Activated CD4-positive, CD25-positive, alpha-beta regulatory T cell (primary cell): ENCODE measurements around the gene TPM2.
A peak's percentile ranks its signal among the peaks of the same experiment; 100 is the strongest.

Experiments used
- DNase-seq, 4 experiments: peaks; one replicate each; lab custom pipeline; 2025; lab: John Stamatoyannopoulos, UW

The TPM2 gene

DNA sequence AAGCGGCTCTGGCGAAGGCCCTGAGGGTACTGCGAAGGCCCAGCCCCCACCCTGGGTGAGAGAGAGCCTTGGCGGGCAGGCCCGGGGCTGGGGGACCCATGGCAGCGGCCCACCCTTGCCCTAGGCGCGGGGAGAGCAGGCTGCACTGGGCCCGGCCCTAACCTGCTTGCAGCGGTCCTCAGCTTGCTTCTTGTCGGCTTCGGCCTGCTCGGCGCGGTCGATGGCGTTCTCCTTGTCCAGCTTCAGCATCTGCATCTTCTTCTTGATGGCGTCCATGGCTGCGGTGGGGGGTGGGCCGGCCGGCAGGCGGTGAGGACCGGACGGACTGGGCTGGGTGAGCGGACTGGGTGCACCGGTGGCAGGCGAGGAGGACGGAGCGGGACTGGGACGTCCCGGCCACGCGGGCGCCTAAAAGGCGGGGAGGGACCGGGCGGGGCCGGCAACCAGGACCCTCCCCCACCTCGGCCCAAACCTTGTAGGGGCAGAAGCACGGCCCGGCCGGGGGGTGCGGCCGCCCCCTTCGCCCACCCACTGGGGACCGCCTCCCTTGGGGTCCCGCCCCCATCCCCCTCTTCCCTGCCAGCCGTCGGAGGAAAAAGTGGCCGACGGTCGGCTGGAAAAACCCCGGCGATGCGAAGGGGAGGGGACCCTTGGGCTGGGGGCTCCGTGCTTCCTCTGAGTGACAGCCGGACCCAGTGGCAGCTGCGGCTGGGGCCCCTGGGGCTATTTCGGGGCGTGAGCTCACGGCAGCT is at the start of gene TPM2:
Gene TPM2, minus strand, starts transcription at position 384 of the 752 bp plus-strand sequence. Its CDS starts 108 bp downstream, at position 276.
- no peak for DNase-seq

DNA sequence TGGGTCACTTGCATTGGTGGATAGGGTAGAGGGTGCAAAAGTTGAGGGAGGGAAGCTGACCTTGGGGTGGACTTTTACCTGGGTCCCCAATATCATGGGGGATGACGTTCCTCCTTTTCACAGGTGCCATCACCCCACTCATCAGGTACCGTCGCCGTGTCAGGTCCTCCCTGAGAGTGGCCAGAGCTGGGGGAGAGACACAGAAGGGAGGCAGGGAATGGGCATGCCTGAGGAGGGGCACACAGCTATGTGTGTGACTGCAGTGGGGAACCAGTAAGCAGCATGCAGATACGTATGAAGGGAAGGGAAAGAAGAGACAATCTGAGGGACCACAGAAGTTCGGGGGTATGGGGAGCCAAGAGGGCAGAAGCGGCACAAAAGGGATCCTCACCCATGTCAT is 49.2 kb upstream of the TPM2 start:
- DNase-seq: no peak

DNA sequence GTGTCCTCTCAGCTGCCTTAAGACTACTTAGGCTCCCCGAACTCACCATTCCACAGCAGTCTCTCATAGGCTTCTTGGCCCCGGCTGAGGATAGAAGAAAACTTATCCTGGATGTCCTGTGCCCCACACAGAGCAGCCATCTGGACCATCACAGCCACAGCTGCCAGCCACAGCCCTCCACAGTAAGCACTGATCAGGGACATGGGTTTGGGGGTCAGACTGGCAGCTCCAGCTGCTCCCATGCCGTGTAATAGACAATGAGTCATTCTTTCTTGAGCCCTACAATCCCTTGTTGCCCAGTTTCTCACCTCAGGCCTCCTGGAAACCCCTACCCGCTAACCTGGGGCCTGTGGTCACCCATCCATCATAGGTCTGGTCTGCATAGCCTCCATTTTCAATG is 48.5 kb upstream of the TPM2 start:
- DNase-seq: no peak

DNA sequence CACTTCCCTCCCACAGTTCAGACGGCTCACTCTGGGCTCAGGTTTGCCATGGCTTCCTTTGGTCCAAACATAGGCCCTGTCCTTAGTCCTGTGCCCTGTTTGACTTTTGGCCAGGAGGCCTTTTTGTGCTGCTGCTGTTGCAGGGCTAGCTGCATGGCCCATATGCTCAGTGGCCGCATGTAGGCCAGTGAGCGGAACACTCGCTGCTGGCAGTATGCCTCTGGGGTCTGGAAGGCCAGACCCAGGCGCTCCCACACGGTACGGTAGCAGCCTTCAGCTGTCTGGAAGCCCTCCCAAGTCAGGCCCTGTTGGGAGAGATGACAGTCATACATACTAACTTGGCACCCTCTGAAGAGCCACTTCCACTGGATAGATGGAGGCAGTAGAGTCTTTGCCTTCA is 47.4 kb upstream of the TPM2 start:
- no peak for DNase-seq

DNA sequence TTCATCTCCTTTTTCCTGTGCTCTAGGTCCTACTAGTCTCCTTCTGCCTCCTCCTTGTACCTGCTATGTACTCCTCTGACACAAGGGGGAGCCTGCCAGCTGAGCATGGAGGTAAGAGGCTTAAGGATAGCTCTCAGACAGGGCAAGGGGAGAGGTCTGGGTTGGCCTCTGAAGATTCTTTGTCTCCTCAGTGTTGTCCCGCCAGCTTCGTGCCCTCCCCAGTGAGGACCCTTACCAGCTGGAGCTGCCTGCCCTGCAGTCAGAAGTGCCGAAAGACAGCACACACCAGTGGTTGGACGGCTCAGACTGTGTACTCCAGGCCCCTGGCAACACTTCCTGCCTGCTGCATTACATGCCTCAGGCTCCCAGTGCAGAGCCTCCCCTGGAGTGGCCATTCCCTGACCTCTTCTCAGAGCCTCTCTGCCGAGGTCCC is 46.5 kb upstream of the TPM2 start:
- DNase-seq: peak in 3 of 4 experiments; percentile 29 to 42 (median 30)

DNA sequence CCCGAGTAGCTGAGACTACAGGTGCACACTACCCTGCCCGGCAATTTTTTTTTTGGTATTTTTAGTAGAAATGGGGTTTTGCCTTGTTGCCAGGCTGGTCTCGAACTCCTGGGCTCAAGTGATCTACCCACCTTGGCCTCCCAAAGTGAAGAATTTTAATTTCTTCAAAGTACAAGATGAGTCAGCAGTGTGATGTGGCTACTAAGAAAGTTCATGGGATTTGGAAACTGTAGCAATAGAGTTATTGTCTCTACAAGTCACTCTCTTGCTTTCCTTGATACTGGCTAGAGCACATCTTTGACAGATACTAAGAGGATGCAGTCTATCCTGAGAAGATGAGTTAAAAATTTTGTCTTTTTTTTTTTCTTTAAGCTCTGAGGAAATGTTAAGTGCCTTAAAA is 44.4 kb upstream of the TPM2 start:
- no peak for DNase-seq

DNA sequence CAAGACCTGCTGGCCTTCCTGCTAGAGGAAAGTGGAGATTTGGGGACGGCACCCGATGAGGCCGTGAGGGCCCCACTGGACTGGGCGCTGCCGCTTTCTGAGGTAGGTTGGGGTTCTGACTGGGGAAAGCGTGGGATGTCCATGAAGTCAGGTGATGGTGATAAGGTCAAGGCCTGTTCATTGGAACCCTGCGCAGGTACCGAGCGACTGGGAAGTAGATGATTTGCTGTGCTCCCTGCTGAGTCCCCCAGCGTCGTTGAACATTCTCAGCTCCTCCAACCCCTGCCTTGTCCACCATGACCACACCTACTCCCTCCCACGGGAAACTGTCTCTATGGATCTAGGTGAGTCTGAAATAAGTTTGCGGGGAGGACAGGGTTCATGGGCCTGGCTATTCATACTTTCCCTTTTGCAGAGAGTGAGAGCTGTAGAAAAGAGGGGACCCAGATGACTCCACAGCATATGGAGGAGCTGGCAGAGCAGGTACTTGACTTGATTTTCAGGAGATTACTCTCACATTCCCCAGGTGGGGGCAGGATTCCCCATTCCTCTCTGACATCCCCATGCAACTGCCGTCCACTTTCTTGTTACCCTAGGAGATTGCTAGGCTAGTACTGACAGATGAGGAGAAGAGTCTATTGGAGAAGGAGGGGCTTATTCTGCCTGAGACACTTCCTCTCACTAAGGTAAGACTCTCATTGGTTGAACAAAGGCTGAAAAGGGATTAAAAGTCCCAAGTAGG is 43.2 kb upstream of the TPM2 start:
- DNase-seq: no peak

DNA sequence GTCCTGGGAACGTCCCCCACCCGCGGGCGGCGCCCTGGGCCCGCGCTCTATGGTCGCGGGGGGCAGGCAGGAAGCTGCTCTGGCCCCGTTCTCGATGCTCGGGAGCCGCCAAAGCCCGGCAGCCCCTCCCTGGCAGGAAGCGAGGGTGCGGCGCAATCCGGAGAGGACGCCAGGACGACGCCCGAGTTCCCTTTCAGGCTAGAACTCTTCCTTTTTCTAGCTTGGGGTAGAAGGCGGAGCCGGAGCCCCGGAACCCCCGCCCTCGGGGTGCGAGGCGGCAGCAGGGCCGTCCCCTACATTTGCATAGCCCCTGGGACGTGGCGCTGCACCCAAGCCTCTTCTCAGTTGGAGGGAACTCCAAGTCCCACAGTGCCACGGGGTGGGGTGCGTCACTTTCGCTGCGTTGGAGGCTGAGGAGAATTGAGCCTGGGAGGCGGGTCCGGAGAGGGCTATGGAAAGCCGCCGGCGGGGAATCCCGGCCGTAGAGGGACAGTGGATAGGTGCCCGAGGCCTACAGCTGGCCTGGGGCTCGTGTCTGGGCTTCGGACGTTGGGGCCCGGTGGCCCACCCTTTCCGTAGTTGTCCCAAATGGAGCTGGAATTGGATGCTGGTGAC is 42.6 kb upstream of the TPM2 start, which contains the start of the genes CREB3 and TLN1:
Gene CREB3, plus strand, starts transcription at position 482 of the 615 bp plus-strand sequence. Its CDS starts 107 bp downstream, at position 589.
Gene TLN1, minus strand, starts transcription at position 11 of the 615 bp plus-strand sequence. CDS start 6,501 bp downstream, outside the sequence.
- DNase-seq: peak; percentile 88 to 96 (median 94)

DNA sequence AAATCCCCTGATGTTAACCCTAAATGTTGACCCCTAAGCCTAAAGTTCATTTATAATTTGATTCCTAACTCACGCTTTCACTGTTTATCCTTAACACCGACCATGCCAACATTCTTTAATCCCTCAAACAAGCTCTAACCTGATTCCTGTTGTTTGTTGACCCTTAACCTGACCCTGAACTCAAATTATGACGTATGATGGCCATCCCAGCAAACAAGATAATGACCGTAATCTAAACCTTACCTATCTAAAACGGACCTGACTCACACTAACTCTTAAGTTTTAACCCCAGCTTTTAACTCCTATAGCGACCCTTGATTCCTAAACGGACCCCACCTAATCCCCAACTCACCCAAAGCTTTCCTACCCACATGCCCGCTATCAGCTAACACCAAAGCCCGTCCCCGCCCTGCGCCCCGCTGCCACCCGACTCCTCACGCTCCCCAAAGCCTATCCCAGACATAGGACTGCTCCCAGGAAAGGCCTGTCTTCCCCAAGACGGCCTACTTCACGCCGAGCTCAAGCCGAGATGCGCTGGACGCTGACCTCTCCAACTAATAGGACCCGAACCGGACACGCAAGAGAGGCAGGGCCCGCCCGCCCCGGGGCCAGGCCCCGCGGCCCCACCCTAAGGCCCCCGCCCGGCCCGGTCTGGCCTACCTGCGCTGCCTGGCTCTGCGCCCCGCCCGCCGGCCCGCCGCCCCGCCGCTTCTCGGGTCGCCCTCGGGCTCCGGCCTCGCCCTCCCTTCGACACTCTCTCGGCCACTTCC is 41.9 kb upstream of the TPM2 start:
- DNase-seq: peak in 1 of 4 experiments; percentile 46

DNA sequence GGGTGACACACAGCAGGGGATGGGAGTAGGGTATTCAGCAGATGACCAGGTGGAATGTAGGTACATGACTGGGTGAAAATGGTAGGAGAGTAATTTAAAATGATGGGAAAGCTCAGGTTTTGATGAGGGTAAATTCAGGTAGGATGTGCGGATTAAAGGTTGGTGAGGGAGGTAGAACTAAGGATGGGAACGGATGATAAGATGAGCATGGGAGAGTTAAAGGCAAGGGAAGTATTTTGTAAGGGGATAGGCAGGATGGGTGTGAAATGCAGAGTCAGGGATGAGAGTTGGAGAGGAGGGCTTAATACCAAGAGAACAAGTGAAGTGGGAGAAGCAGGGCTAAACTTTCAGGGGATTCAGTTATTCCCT is 40.7 kb upstream of the TPM2 start:
- no peak for DNase-seq

DNA sequence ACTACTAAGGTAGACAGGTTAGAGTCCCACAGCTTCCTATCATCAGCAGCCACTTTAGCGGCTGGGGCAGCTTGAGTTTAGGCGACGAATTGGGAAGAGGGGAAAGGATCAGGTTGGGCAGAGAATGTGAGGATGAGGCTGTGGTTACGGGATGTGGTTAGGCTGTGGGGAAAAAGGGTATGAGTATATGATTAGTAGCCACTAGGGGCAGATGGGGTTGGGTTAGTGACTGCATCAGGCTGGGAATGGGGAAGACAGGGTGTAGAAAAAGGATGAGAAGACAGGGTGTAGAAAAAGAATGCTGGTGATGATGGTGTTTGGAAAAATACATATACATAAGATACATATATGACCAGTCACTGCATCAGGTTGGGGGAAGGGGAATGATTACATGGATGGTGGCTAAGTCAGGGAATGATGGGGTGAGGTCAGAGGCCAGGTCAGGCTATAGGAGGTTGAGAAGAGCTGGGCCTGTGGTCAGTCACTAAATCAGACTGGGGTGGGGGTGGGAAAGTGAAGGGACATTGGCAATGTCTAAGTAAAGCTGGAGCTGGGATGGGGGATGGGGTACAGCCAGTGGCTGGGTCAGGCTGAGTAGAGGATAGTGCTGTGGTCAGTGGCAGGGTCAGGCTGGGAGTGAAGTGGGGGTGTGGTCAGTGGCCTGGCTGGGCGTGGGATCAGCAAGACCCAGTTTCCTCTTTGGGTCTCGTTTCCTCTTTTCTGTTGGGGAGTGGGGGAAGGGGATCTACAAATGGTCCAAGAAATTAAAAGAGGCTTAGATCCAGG is 40.2 kb upstream of the TPM2 start:
- DNase-seq: no peak

DNA sequence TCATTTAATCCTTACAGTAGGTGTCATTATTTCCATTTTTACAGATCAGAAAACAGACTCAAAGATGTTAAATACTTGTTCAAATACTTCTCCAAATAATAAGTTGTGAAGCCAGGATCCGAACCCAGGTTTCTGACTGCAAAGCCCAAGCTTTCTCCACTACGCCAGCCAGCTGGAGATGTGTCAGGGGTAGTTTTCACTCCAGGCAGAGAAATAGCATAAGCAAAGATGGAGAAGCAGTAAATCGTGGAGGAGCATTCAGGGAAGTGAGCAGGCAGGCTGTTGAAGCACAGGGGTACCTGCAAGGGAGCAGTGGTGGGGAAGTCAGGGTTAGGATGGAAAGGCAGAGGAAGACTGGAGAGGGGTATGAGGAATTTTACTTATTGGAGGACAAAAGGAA is 39.4 kb upstream of the TPM2 start:
- DNase-seq: no peak

DNA sequence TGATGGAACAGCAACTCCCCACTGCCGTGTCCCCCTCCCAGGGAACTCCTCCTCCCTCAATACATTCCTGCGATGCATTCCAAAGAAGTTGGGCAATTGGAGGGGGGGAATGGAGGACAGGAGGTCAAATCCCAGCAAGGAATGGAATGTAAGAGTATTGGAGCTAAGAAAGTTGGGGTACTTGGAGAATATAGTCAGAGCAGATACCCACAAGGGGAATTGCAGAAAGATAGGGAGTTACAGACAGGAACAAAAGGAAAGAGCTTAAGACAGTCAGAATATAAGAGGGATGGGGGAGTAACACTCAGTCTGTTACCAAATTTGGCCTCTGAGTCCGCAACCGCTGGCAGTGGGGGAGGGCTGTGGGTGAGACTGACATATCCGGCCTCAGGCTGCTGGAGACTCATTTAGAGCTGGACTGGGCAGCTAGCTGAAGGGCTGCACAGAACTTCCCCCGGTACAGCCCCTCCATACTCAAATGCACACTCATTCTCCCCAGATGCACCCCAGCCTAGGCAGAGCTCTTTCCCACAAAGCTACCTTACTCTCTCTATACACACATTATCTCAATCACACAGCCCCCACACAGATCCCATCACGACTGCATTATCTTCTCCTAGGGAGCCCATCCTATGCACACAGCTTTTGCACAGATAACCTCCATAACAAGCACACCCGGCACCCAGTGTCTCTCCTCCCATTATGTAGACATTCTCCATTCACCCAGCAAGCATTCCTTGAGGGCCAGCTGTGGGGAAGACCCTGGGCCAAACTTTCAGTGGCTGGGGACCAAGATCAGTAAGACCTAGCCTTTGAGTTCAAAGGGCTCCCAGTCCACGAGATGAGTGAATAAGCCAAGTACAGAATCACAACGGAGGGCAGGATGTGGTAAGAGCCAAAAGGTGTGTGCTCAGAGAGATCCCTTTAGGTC is 38.6 kb upstream of the TPM2 start:
- no peak for DNase-seq

DNA sequence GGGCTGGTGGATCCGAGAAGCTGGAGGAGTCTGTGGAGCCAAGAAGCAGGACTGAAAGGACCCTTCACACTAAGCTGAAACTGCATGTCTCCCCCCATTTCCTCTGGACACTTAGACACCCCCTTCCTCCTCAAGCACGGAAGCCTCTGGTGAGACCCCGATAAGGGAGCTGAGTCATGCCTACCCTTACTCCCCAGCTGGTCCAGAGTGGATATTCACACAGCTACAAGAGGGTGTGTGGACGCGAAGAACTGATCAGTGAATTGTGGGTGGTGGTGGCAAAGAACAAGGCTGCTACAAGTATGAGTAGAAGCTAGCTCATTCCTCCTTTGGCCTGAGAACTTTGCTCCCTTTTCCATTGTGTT is 37.9 kb upstream of the TPM2 start:
- DNase-seq: no peak

DNA sequence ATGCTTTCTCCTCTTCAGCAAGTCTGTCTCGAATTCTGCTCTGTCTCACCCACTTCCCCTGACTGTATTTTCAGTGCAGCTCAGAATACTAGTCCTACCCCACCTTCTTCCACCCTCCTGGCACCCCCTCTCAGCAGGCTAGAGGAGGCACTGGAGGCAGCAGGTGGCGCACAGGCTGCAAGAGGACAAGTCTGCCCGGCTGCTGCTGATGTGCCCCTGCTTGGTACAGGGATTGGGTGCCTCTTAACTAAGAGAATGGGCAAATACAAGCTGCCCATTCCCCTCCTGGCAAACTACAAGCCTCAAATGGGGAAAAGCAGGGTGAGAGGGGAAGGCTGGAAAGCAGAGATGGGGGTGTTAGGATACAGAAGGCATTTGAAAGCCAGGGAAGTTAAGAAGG is 37.2 kb upstream of the TPM2 start:
- DNase-seq: peak in 2 of 4 experiments; percentile 19 to 39

DNA sequence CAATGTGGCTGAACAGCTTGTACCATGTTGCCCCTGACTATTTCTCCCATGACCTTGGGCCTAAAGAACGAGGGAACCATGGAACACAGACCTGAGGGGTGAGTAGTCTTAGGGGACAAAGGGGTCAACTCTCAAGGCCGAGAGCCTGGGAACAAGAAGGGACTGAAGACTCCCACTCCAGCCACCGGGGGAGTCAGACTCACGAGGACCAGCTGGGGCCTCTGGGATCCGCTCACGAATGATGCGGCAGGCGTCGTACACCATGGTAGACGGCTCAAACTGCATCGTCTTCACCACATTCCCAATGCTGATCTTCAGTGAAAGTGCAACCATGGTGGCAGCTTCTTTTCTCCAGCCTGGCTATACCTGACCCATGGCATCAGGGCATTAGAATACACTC is 35.6 kb upstream of the TPM2 start:
- DNase-seq: no peak

DNA sequence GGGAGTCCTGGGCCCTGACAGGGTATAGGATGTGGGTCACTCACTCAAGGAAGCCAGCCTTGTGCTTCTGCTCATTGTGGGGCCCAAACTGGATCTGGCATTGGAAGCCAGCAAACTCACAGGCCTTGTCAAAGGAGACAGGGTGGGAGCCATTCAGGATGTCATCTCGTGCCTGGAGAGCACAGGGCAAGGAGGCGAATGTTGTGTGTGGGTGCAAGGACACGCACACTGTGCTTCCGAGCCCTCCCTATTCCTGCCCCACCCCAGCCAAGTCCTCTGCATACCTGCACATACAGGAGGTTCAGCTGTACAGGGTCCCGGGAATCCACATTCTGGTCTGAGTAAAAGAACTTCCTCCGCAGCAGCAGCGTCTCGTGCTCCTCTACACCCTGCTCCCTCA is 34.2 kb upstream of the TPM2 start:
- DNase-seq: no peak

DNA sequence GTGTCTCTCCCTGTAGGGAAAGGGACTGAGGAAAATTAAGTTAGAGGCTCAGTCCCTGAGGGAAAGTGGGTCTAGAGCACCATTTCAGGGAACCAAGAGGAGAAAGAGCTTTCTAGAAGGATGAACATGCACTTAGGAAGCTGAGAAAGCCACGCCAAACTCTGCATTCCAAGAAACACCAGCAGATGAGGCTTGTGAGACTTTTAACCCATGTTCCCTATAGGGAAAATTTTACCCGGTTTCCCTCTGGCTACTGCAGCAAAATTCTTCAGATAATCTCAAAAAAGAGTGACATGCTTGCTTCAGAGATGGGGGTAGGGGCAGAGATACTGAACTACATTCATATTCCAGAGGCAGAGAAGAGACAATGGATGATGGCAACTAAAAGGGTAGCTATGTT is 33.7 kb upstream of the TPM2 start:
- DNase-seq: no peak

DNA sequence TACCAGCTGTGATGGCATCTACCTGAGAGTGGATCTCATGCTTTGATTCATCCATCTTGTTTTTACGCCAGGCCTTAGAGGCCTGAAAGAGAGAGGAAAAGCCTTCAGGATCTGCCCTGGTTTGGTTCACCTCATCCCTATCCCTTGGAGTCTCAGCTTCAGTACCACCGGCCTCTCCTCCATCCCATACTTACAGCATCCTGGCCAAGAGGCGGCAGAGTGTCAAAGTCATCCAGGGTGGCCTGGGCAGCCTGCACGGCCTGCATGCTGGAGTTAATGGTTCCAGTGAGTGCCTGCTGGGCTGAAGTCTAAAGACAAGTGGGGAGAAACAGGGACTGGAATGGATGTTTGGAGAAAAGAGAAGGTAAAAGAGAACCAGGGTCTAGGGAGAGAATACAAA is 29.8 kb upstream of the TPM2 start:
- DNase-seq: no peak
